GM23338 (cell line): ENCODE results near the gene RASGRP1. TPM values are rescaled to one million over a fixed set of nuclear protein-coding genes. Genes with fewer than 3 reads are reported as not detected.

Source experiments
- ATAC-seq: fragments of 200-7000 bp; cut with Tn5 transposase; 3 replicates; pipeline ENCODE4 v1.9.1; 2020
- DNase-seq: peaks from one replicate; pipeline ENCODE4 v3.0.0-alpha.2; 2015; ENCODE audit warnings: low spot score
- H2AFZ ChIP-seq: fragments of 200-600 bp; sonication (generic); 2 replicates; pipeline ENCODE4 v1.8.0; 2016; ENCODE audit warnings: antibody characterized with exemption, mild to moderate bottlenecking, moderate library complexity
- H3F3A ChIP-seq: fragments of 200-600 bp; sonication (generic); replicated peaks from 2 replicates; pipeline ENCODE4 v1.8.0; 2017; ENCODE audit warnings: antibody characterized with exemption, mixed run types, low read depth
- H3K27ac ChIP-seq: fragments of 200-600 bp; sonication (generic); 2 replicates; pipeline ENCODE4 v1.6.1; 2016; ENCODE audit warnings: low read depth
- H3K27me3 ChIP-seq: fragments of 200-600 bp; sonication (generic); 2 replicates; pipeline ENCODE4 v1.8.0; 2016; ENCODE audit warnings: mild to moderate bottlenecking, mixed run types, moderate library complexity; ENCODE audit not compliant: insufficient read depth
- H3K36me3 ChIP-seq: fragments of 200-600 bp; sonication (generic); 2 replicates; pipeline ENCODE4 v1.8.0; 2016; ENCODE audit warnings: mild to moderate bottlenecking; ENCODE audit not compliant: insufficient read depth
- H3K4me1 ChIP-seq: fragments of 200-600 bp; sonication (generic); 2 replicates; pipeline ENCODE4 v1.8.0; 2016; ENCODE audit warnings: mild to moderate bottlenecking, moderate library complexity; ENCODE audit not compliant: insufficient read depth
- H3K4me2 ChIP-seq: fragments of 200-600 bp; sonication (generic); 2 replicates; pipeline ENCODE4 v1.7.1; 2017; ENCODE audit warnings: mixed run types
- H3K4me3 ChIP-seq: fragments of 200-600 bp; sonication (generic); 2 replicates; pipeline ENCODE4 v1.6.1; 2016; ENCODE audit warnings: mixed run types
- H3K79me2 ChIP-seq: fragments of 200-600 bp; sonication (generic); replicated peaks from 2 replicates; pipeline ENCODE4 v1.8.0; 2017; ENCODE audit warnings: mild to moderate bottlenecking; ENCODE audit not compliant: insufficient read depth
- H3K9me2 ChIP-seq: fragments of 200-600 bp; sonication (generic); 2 replicates; pipeline ENCODE4 v1.8.0; 2017; ENCODE audit not compliant: insufficient read depth
- H4K20me1 ChIP-seq: fragments of 200-600 bp; sonication (generic); replicated peaks from 2 replicates; pipeline ENCODE4 v1.8.0; 2017; ENCODE audit warnings: mild to moderate bottlenecking; ENCODE audit not compliant: insufficient read depth
- H3K27ac Mint-ChIP-seq: 2 replicates; pipeline ENCODE4 v1.8.0; 2020; ENCODE audit warnings: inconsistent platforms, mild to moderate bottlenecking, moderate library complexity, mixed read lengths
- H3K27me3 Mint-ChIP-seq: 3 replicates; pipeline ENCODE4 v1.8.0; 2022; ENCODE audit warnings: low read depth, mild to moderate bottlenecking, moderate library complexity, mixed read lengths, inconsistent platforms; ENCODE audit not compliant: insufficient read depth, poor library complexity
- H3K36me3 Mint-ChIP-seq: 3 replicates; pipeline ENCODE4 v1.8.0; 2021; ENCODE audit warnings: low read depth, mild to moderate bottlenecking, inconsistent platforms, moderate library complexity, mixed read lengths
- H3K4me1 Mint-ChIP-seq: 3 replicates; pipeline ENCODE4 v1.8.0; 2020; ENCODE audit warnings: mild to moderate bottlenecking, inconsistent platforms, mixed read lengths
- H3K4me3 Mint-ChIP-seq: 3 replicates; pipeline ENCODE4 v1.8.0; 2021; ENCODE audit warnings: moderate library complexity, mild to moderate bottlenecking, inconsistent platforms, mixed read lengths
- H3K9me3 Mint-ChIP-seq: 3 replicates; pipeline ENCODE4 v1.8.0; 2020; ENCODE audit warnings: moderate library complexity, mild to moderate bottlenecking, inconsistent platforms, mixed read lengths
- CREB1 ChIP-seq: fragments of 250-450 bp; sonication (Bioruptor Pico); IDR thresholded peaks from 2 replicates; pipeline ENCODE4 v1.5.0; 2020; ENCODE audit warnings: low read depth, mild to moderate bottlenecking, moderate library complexity
- EZH2 ChIP-seq: fragments of 200-600 bp; sonication (generic); IDR thresholded peaks from one replicate; pipeline ENCODE4 v1.8.0; 2017; ENCODE audit warnings: antibody characterized with exemption, mild to moderate bottlenecking, low read depth; ENCODE audit not compliant: unreplicated experiment
- EZH2phosphoT487 ChIP-seq: fragments of 200-600 bp; sonication (generic); IDR thresholded peaks from one replicate; pipeline ENCODE4 v1.8.1; 2018; ENCODE audit warnings: antibody characterized with exemption; ENCODE audit not compliant: unreplicated experiment
- JUNB ChIP-seq: IDR thresholded peaks from one replicate; pipeline ENCODE4 v1.6.1; 2016; ENCODE audit warnings: antibody characterized with exemption; ENCODE audit not compliant: unreplicated experiment
- NANOG ChIP-seq: IDR thresholded peaks from 2 replicates; pipeline ENCODE4 v1.6.1; 2016; ENCODE audit warnings: antibody characterized with exemption, borderline replicate concordance
- POLR2AphosphoS5 ChIP-seq: IDR thresholded peaks from 2 replicates; pipeline ENCODE4 v1.6.1; 2016; ENCODE audit warnings: antibody characterized with exemption, low read depth
- REST ChIP-seq: IDR thresholded peaks from one replicate; pipeline ENCODE4 v1.6.1; 2018; ENCODE audit warnings: antibody characterized with exemption; ENCODE audit not compliant: unreplicated experiment
- STAT1 ChIP-seq: IDR thresholded peaks from one replicate; pipeline ENCODE4 v1.6.1; 2016; ENCODE audit warnings: antibody characterized with exemption; ENCODE audit not compliant: unreplicated experiment
- ZNF331 ChIP-seq: fragments of 250-450 bp; sonication (Bioruptor Pico); IDR thresholded peaks from 2 replicates; pipeline ENCODE4 v1.5.0; 2020; ENCODE audit warnings: low read depth, mild to moderate bottlenecking, moderate library complexity
- ZNF462 ChIP-seq: fragments of 250-450 bp; sonication (Bioruptor Pico); IDR thresholded peaks from 2 replicates; pipeline ENCODE4 v1.5.0; 2020; ENCODE audit warnings: mild to moderate bottlenecking, moderate library complexity
- polyA plus RNA-seq: library from polyadenylated mRNA; unstranded; fragments of >200 nt; fragmentation: Nextera tagmentation; extraction: Ambion mirVana; gene quantifications from 2 replicates; pipeline ENCODE4 v1.2.1, GENCODE V29; 2016
- total RNA-seq: library from RNA; depleted of rRNA; stranded (reverse); fragments of >200 nt; shearing (Covaris generic); gene quantifications from 2 replicates; pipeline ENCODE4 v1.2.3, GENCODE V29; 2014

The RASGRP1 gene
- total and polyA plus RNA-seq, 2 experiments from 2014 or later: 1.1 to 1.2 TPM

GRCh38 chr15:38490242-38490922 is 74.2 kb downstream of the RASGRP1 start:
- Histone ChIP-seq H4K20me1 (no peaks in the 10 kb centered on the region), H3K4me3 (no peak overlapping the region), H2AFZ (no peak overlapping the region), H3K9me2 (no peaks in the 10 kb centered on the region), H3K79me2 (no peaks in the 10 kb centered on the region), H3F3A (no peaks in the 10 kb centered on the region), H3K27ac (no peak overlapping the region), H3K36me3 (no peaks in the 10 kb centered on the region), H3K4me2 (no peak overlapping the region), H3K27me3 (no peaks in the 10 kb centered on the region), H3K4me1 (no peaks in the 10 kb centered on the region; the same call in 1 of the 2 replicates)
- Mint-ChIP-seq H3K4me1 (peaks cover 9% of the 10 kb centered on the region), H3K4me3 (no peak overlapping the region), H3K9me3 (no peaks in the 10 kb centered on the region), H3K27ac (peak overlapping the region; percentile 57), H3K36me3 (no peaks in the 10 kb centered on the region), H3K27me3 (no peaks in the 10 kb centered on the region)
- TF ChIP-seq ZNF462 (no peak), POLR2AphosphoS5 (no peak)
- DNase-seq (no peak), ATAC-seq (no peak)

GRCh38 chr15:38487378-38487777 is 77.2 kb downstream of the RASGRP1 start:
- H3K9me3 Mint-ChIP-seq: no peaks in the 10 kb centered on the region
- H3K4me1 ChIP-seq: no peaks in the 10 kb centered on the region; the same call in 1 of the 2 replicates
- no peaks in the 10 kb centered on the region; the same call in 2 of the 3 replicates for H3K36me3 Mint-ChIP-seq
- TF ChIP-seq ZNF331 (no peak), STAT1 (no peak), CREB1 (CRISPR knock-in tag) (no peak), EZH2phosphoT487 (no peak), POLR2AphosphoS5 (no peak), NANOG (no peak), JUNB (no peak), REST (no peak), EZH2 (no peak)

More at GRCh38 chr15:38487378-38487777, 77.2 kb downstream of the RASGRP1 start:
- no peak overlapping the region for H3K27ac ChIP-seq
- no peak overlapping the region for H3K4me3 Mint-ChIP-seq
- H3K36me3 ChIP-seq: no peaks in the 10 kb centered on the region
- DNase-seq (no peak), ATAC-seq (no peak)
- no peaks in the 10 kb centered on the region for H3F3A ChIP-seq
- H3K27me3 Mint-ChIP-seq: peaks cover 1% of the 10 kb centered on the region
- H3K27me3 ChIP-seq: no peaks in the 10 kb centered on the region
- H3K4me3 ChIP-seq: no peak overlapping the region
- H3K79me2 ChIP-seq: no peaks in the 10 kb centered on the region
- H2AFZ ChIP-seq: no peak overlapping the region
- H4K20me1 ChIP-seq: no peaks in the 10 kb centered on the region; the same call in 1 of the 2 replicates
- H3K27ac Mint-ChIP-seq: no peak overlapping the region
- peaks cover 9% of the 10 kb centered on the region for H3K4me1 Mint-ChIP-seq
- no peaks in the 10 kb centered on the region for H3K9me2 ChIP-seq
- H3K4me2 ChIP-seq: no peak overlapping the region
